Mesenteric fat pad (tissue), 1 donor: ENCODE measurements around the gene MYO19. TPM values are rescaled to one million over a fixed set of nuclear protein-coding genes. Genes with fewer than 3 reads are reported as not detected.
"Not testable (repeated sequence)": the region's sequence is repeated elsewhere in the genome, so short reads cannot be mapped to it uniquely, and the experiment has no call there.

ENCODE experiments used
- DNase-seq: peaks from one replicate; pipeline ENCODE4 v3.0.0-alpha.2; 2020; ENCODE audit warnings: low spot score
- total RNA-seq: library from RNA; stranded (reverse); fragmentation: NEBNext Ultra II Directional; extraction: Animal tissue kit (Norgen Biotek cat#: 25700); gene quantifications from one replicate; pipeline ENCODE4 v1.2.1, GENCODE V29; 2021
- donor health status: DM: yes; HTN: yes; CAD: no.

MYO19 gene
- total RNA-seq, 1 donor from 2014 or later: 46.8 TPM

DNA sequence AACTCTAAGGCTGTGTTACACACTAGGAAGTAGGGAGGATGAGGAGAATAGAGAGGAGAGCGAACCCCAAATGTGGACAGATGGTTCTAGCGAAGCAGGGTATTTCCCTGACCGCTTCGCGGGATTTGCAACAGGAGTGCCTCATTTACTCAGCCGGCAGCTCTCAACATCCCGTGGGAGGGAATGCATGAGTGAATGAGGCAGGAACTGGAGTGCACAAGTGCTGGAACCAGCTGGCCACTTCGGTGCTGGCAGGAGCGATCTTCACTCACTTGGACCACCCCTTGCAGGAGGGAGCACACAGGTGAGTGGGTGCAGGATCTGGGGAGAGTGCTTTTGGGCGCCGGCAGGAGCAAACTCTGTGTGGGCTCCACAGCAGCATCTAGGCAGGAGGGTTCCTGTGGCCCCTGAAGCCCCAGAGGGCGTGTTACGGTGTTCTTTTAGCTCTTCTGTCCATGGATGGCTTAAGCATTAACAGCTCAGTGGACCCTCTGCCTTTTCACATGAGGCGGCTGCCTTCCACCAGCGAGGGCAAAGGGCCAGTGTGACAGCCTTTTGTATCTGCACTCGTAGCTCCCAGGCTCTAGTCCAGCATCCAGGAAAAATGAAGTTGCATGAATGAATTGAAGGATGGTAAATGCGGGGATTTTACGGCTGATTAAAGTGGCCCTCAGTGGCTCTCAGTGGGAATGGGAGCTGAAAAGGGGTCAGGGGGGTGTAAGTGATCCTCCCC is 65.6 kb downstream of the MYO19 start:
- peak; percentile 60 for DNase-seq

DNA sequence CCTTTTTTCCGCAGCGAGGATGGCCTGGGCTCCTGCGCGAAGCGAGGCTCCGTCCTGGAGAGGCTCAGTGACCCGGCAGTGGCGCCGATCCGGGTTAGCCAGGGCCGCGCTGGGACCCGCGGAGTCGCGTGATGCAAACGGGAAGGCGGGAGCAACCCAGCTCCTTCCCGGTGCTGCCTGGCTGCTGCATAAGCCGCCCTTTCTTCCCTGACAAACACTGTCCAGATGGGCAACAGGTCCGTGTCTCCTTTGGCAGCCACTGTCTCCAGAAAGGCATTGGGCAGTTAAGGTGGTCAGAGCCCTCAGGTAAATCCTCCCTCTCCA is 69.9 kb downstream of the MYO19 start:
- DNase-seq: peak; percentile 57

DNA sequence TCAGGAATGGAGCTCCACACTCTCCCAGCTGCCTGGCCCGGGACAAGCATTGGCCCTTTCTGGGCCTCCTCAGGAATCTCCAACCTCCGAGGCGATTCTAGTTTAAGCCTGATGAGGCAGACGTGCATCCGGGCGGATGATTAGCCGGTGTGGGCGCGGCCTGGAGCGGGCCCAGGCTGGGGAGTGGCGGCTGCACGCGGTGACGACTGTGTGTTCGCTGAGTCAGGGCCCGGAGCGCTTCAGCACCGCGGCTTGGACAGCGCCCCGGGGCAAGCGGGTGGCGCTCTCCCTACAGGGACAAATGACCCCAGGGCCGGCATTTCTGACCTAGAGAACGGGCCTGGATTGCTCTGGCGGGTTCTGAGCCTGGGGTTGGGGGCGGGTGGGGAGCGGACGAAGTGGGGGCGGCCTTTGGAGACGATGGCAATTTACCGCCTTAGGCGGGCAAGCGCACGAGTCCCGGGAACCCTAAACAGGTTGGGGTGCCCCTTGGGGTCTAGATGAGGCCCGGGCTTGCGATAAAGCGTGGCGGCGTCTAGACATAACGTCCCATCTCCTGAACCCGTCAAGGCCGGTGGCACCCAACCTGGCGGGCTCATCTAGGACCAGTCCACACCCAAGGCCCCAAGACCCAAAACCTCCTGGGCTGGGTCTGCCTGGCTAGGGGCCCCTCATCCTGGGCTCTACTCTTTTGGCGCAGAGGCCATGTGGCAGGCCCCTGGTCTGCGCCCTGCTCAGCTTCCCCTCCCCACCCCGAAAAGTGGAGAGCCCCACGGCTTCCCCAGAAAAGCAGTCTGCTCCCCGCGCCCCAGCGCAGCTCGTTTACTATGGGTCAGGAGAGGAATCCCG is 70.5 kb downstream of the MYO19 start:
- DNase-seq: peak; percentile 85

DNA sequence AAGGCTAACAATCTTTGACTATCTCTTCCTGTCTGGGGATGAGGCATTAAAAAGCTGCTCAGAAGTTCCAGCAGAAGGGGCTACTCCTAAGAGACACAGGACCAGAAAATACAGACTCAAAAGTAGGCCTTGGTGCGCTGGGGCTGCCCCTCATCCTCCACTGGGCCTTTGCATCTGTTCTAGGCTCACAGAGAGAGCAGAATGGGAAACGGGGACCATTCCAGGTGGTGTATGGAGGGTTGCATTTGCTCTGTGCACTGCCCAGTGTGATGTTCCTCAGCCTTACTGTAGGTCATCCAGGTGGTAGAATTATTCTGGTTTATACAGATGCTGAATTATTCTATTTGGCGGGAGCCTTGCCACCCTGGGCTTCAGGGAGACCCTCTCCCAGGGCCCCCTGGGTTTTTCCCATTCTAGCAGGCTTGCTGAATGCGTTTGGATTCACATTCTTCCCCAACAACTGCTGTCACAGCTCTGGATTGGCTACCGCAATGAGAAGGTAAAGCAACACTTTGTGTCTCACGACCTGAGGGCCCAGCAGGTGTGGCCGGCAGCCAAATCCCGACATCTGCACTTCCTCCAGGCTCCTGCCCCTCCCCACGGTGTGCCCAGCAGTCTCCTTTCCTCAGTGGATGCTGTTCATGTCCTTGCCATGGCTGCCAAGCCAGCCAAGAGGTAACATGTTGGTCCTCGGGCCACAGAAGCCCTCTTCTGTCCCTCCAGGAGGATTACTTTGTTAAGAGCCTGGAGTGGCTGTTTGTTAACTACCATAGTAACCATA is 73.1 kb downstream of the MYO19 start:
- peak; percentile 55 for DNase-seq

DNA sequence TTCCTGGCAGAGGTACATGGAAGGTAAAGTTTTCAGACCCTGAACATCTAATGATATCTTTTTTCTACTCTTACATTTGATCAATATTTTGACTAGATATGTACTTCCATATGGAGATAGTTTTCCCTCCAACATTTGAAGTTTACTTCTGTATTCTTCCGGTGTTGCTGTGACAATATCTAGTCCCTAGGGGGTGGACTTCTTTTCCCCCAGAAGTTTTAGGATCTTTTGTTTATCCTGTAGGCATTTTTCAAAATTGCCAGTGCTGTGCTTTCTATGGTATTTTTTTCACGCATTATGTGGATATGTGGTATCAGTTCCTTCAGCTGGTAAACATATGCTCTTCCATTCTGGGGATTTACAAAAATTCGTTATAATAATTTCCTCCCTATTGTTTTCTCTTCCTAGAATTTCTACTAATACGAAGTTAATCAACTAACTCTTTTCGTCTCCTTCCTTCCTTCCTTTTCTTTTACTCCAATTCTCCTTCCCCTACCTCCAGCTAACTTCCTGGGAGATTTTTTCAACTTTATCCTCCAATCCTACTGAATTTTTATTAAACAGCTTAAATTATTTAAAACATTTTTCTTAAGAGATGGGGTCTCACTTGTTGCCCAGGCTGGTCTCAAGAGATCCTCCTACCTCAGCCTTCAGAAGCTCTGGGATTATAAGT is 74.3 kb downstream of the MYO19 start:
- no peak for DNase-seq

DNA sequence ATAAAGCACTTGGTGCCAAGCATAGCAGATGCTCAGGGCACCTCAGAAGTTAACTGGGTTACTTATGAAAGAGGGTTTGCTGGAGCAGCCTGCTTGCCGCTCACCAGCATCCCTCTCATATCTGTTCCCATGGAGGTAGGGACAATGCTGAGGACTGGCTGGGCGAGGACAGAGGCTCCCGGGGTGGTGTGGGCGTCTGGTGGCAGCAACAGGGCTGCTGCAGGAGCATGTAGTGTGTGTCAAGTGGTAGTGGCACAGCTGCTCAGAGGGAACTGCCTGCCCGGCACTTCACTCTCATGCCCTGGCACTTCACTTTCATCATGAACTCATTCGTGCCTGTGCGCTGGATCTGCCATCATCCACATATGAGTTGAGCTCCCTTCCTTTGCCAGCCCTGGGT is 75.1 kb downstream of the MYO19 start:
- peak; percentile 80 for DNase-seq

DNA sequence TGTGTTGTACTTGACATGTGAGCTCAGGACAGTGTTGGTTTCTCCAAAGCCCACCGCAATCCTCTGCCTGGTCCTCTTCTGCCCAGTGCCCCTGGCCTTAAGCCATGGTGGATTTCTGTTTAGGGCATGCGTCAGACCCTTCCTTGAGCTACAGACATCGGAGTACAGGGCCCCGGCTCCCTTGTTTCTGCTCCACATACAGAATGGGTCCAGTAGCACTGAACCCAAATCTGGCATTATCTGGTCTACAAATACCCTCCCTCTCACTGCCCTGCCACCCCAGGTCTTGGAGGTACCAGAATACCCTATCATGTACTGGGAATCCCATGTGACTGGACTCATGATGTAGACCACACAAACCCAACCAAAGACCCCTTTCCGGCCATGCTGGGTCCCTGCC is 75.6 kb downstream of the MYO19 start:
- DNase-seq: peak; percentile 62

DNA sequence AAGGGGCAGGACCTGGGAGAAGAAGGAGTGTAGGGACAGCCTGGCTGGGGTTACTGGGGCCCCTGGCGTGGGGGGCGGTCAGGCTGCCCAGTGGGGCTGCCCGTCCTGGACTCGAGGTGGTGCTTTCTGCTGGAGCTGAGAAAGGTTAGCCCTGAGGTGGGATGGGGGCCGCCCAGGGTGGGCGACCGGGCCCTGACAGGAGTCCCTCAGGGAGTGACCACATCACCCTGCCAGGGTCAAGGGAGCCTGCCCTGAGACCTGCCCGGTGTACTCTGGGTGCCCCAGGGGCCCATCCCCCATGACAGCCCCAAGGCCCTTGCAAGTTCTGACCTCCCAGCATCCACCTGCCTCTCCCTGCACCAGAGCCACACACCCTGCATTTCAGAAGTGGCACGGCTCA is 77.0 kb downstream of the MYO19 start:
- not testable (repeated sequence) for DNase-seq

DNA sequence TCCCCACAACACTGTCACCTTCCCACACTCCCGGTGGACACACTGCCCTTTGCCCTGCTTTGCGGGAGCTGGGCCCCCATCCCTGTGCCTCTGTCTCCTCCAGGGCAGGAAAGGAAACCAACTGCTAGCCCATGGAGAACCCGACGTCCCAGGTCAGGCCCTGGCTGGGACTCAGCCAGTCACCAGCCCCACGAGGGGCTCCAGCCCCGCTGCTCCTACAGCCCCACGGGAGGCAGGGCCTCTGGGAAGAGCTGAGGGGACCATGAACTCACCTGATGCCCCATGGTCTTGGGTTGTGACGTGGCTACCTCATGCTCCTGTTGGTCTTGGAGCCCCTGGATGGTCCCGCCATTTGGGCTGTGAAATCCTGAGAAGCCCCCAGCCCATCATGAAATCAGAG is 81.8 kb downstream of the MYO19 start:
- peak; percentile 86 for DNase-seq

DNA sequence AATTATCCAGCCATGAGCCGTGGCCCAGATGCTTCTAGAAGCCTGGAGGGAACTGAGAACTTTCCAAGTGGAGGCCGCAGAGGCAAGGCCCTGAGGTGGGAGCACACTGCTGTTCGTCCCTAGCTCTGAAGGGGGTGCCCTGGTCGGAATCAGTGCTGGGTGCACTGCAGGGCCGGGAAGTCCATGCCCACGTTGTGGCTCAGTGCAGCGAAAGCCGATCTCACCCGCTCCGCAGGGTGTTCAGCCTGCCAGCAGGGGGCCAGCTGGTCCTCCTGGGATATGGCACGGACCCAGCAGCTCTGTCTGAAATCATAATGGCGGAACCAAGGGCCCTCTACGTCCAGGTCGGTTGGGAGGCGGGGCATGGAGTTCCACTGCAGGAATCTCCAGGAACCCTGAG is 84.7 kb downstream of the MYO19 start:
- not testable (repeated sequence) for DNase-seq

Other genes with a start within 250 kb of the MYO19 start
- gene TBC1D3G, start 211.0 kb downstream of the MYO19 start, total RNA-seq: not detected
- not detected for gene TBC1D3H, start 146.4 kb downstream of the MYO19 start, total RNA-seq
- 19.1 TPM for gene ZNHIT3, start 48.2 kb downstream of the MYO19 start, total RNA-seq
- 8.9 TPM for gene PIGW, start 119 bp upstream of the MYO19 start, total RNA-seq
- gene GGNBP2, start 10.1 kb upstream of the MYO19 start, total RNA-seq: 75.4 TPM
- gene DHRS11, start 57.0 kb upstream of the MYO19 start, total RNA-seq: 16.3 TPM
- 4.1 TPM for gene MRM1, start 66.7 kb upstream of the MYO19 start, total RNA-seq